Effector memory CD8-positive, alpha-beta T cell (primary cell): Measurements from ENCODE around the gene NOL9.

ENCODE experiments used
- ATAC-seq: fragments of 150-1000 bp; cut with Tn5 transposase; replicated peaks from 2 replicates; pipeline ENCODE4 v1.10.0; 2021; ENCODE audit warnings: mild to moderate bottlenecking, moderate library complexity
- DNase-seq, 3 experiments: peaks; one replicate each; pipeline ENCODE4 v3.0.0; 2021
- H3K27ac Mint-ChIP-seq, 2 donors: one replicate each; pipeline ENCODE4 v1.8.0; 2022; ENCODE audit warnings: mild to moderate bottlenecking in 2 of 2, mixed read lengths in 2 of 2, moderate library complexity in 2 of 2
- H3K27me3 Mint-ChIP-seq, 2 donors: one replicate each; pipeline ENCODE4 v1.8.0; 2022; ENCODE audit warnings: mixed read lengths in 2 of 2
- H3K36me3 Mint-ChIP-seq: one replicate; pipeline ENCODE4 v1.8.0; 2022; ENCODE audit warnings: mild to moderate bottlenecking, moderate library complexity, mixed read lengths; ENCODE audit not compliant: insufficient read depth
- H3K4me1 Mint-ChIP-seq, 2 donors: one replicate each; pipeline ENCODE4 v1.8.0; 2022; ENCODE audit warnings: low read depth in 2 of 2, mixed read lengths in 2 of 2
- H3K4me3 Mint-ChIP-seq, 2 donors: one replicate each; pipeline ENCODE4 v1.8.0; 2022; ENCODE audit warnings: mild to moderate bottlenecking in 2 of 2, mixed read lengths in 2 of 2, moderate library complexity in 2 of 2
- H3K9me3 Mint-ChIP-seq, 2 donors: one replicate each; pipeline ENCODE4 v1.8.0; 2022; ENCODE audit warnings: mixed read lengths in 2 of 2

NOL9 gene

GRCh38 chr1:6505367-6506209, 48.7 kb downstream of the NOL9 start:
- Mint-ChIP-seq H3K27ac (no peak overlapping the region), H3K9me3 (no peaks in the 10 kb centered on the region), H3K27me3 (peaks cover 26 to 55% of the 10 kb centered on the region in 2 donors), H3K4me1 (no peaks in the 10 kb centered on the region), H3K4me3 (no peak overlapping the region), H3K36me3 (no peaks in the 10 kb centered on the region)
- no peak for DNase-seq
- no peak for ATAC-seq

GRCh38 chr1:6504887-6505286, 49.4 kb downstream of the NOL9 start:
- ATAC-seq (no peak), DNase-seq (no peak)
- Mint-ChIP-seq H3K4me1 (no peaks in the 10 kb centered on the region), H3K9me3 (no peaks in the 10 kb centered on the region), H3K4me3 (no peak overlapping the region), H3K36me3 (no peaks in the 10 kb centered on the region), H3K27me3 (peaks cover 29 to 61% of the 10 kb centered on the region in 2 donors), H3K27ac (no peak overlapping the region)

GRCh38 chr1:6503884-6504602, 50.3 kb downstream of the NOL9 start:
- H3K36me3 Mint-ChIP-seq, result no peaks in the 10 kb centered on the region
- no peak overlapping the region for H3K27ac Mint-ChIP-seq
- peaks cover 29 to 67% of the 10 kb centered on the region in 2 donors for H3K27me3 Mint-ChIP-seq
- ATAC-seq (no peak), DNase-seq (no peak)
- H3K9me3 Mint-ChIP-seq, result no peaks in the 10 kb centered on the region
- no peaks in the 10 kb centered on the region for H3K4me1 Mint-ChIP-seq
- no peak overlapping the region for H3K4me3 Mint-ChIP-seq

- ATAC-seq (no peak), DNase-seq (no peak)
- H3K27ac Mint-ChIP-seq, result no peak overlapping the region
- no peak overlapping the region for H3K4me3 Mint-ChIP-seq
- no peaks in the 10 kb centered on the region for H3K9me3 Mint-ChIP-seq
- H3K27me3 Mint-ChIP-seq, result peaks cover 29 to 63% of the 10 kb centered on the region in 2 donors
- peaks cover 3 to 7% of the 10 kb centered on the region in 2 donors for H3K4me1 Mint-ChIP-seq
- peaks cover 2% of the 10 kb centered on the region for H3K36me3 Mint-ChIP-seq
These were observed 52.1 kb downstream of the NOL9 start for GRCh38 chr1:6502000-6502891.

- DNase-seq (no peak), ATAC-seq (no peak)
- H3K27me3 Mint-ChIP-seq, result peaks cover 21 to 54% of the 10 kb centered on the region in 2 donors
- peaks cover 5 to 7% of the 10 kb centered on the region in 2 donors for H3K4me1 Mint-ChIP-seq
- H3K4me3 Mint-ChIP-seq, result no peak overlapping the region
- peaks cover 2% of the 10 kb centered on the region for H3K36me3 Mint-ChIP-seq
- H3K27ac Mint-ChIP-seq, result no peak overlapping the region
- no peaks in the 10 kb centered on the region for H3K9me3 Mint-ChIP-seq
These were observed 53.0 kb downstream of the NOL9 start for GRCh38 chr1:6501279-6501813.

- peaks cover 2% of the 10 kb centered on the region for H3K36me3 Mint-ChIP-seq
- H3K27ac Mint-ChIP-seq, result no peak overlapping the region
- DNase-seq, result no peak
- ATAC-seq, result no peak
- H3K9me3 Mint-ChIP-seq, result no peaks in the 10 kb centered on the region
- peaks cover 21 to 59% of the 10 kb centered on the region in 2 donors for H3K27me3 Mint-ChIP-seq
- peaks cover 7% of the 10 kb centered on the region in 2 donors for H3K4me1 Mint-ChIP-seq
- no peak overlapping the region for H3K4me3 Mint-ChIP-seq
These were observed 53.6 kb downstream of the NOL9 start for GRCh38 chr1:6500544-6501278.

- Mint-ChIP-seq H3K36me3 (peaks cover 2% of the 10 kb centered on the region), H3K27me3 (peaks cover 16 to 48% of the 10 kb centered on the region in 2 donors), H3K9me3 (no peaks in the 10 kb centered on the region), H3K4me1 (peaks cover 7% of the 10 kb centered on the region in 2 donors), H3K27ac (no peak overlapping the region), H3K4me3 (no peak overlapping the region)
- ATAC-seq, result no peak
- DNase-seq, result no peak
These were observed 55.0 kb downstream of the NOL9 start for GRCh38 chr1:6499296-6499695.

GRCh38 chr1:6498576-6499111, 55.7 kb downstream of the NOL9 start:
- Mint-ChIP-seq H3K36me3 (peaks cover 2% of the 10 kb centered on the region), H3K9me3 (no peaks in the 10 kb centered on the region), H3K4me3 (peak overlapping the region in 1 of 2 donors; percentile 74), H3K4me1 (peaks cover 7% of the 10 kb centered on the region in 2 donors), H3K27me3 (peaks cover 16 to 42% of the 10 kb centered on the region in 2 donors), H3K27ac (no peak overlapping the region)
- ATAC-seq (no peak), DNase-seq (no peak)

- Mint-ChIP-seq H3K9me3 (no peaks in the 10 kb centered on the region), H3K27me3 (peaks cover 16 to 42% of the 10 kb centered on the region in 2 donors), H3K4me3 (peak overlapping the region; percentile 74 to 75), H3K4me1 (peaks cover 7% of the 10 kb centered on the region in 2 donors), H3K36me3 (peaks cover 2% of the 10 kb centered on the region), H3K27ac (no peak overlapping the region)
- DNase-seq (no peak), ATAC-seq (no peak)
These were observed 56.3 kb downstream of the NOL9 start for GRCh38 chr1:6497867-6498575.

GRCh38 chr1:6497215-6497866, 57.0 kb downstream of the NOL9 start:
- Mint-ChIP-seq H3K27ac (no peak overlapping the region), H3K4me3 (peak overlapping the region; percentile 74 to 75), H3K4me1 (peaks cover 7% of the 10 kb centered on the region in 2 donors), H3K9me3 (no peaks in the 10 kb centered on the region), H3K27me3 (peaks cover 16 to 48% of the 10 kb centered on the region in 2 donors), H3K36me3 (peaks cover 2% of the 10 kb centered on the region)
- ATAC-seq (peak; percentile 81), DNase-seq (peak; percentile 18 to 32 (median 25))

- Mint-ChIP-seq H3K27ac (no peak overlapping the region), H3K4me3 (peak overlapping the region; percentile 44 to 69), H3K9me3 (no peaks in the 10 kb centered on the region), H3K27me3 (peaks cover 16 to 49% of the 10 kb centered on the region in 2 donors), H3K4me1 (peaks cover 7 to 8% of the 10 kb centered on the region in 2 donors), H3K36me3 (peaks cover 2% of the 10 kb centered on the region)
- DNase-seq (no peak), ATAC-seq (no peak)
These were observed 57.5 kb downstream of the NOL9 start for GRCh38 chr1:6496890-6497214.
